Psoas muscle (tissue), 8 donors: ENCODE data around the gene GXYLT1. TPM values are rescaled to one million over a fixed set of nuclear protein-coding genes. Genes with fewer than 3 reads are reported as not detected.

ENCODE experiments used
- ATAC-seq, 4 donors: fragments of 200-7000 bp; cut with Tn5 transposase; one replicate each; pipeline ENCODE4 v1.9.1; 2020; ENCODE audit warnings: moderate library complexity in 3 of 4, mild to moderate bottlenecking in 2 of 4
- DNase-seq, 2 donors: peaks; one replicate each; pipeline ENCODE4 v3.0.0-alpha.2; 2020
- H3K27ac ChIP-seq: fragments of 200-600 bp; one replicate; pipeline ENCODE4 v1.8.0; 2022
- H3K27me3 ChIP-seq, 3 donors: fragments of 200-600 bp in 1 of 3; one replicate each; pipeline versions ENCODE4 v1.6.1 to v1.8.0; 2013 to 2022; ENCODE audit warnings: low read length in 2 of 3, mild to moderate bottlenecking in 2 of 3, moderate library complexity in 1 of 3; ENCODE audit not compliant: insufficient read depth in 3 of 3
- H3K36me3 ChIP-seq, 2 donors: fragments of 200-600 bp in 1 of 2; one replicate each; pipeline versions ENCODE4 v1.6.1 to v1.8.0; 2013 to 2022; ENCODE audit warnings: low read depth in 1 of 2, mild to moderate bottlenecking in 1 of 2, moderate library complexity in 1 of 2; ENCODE audit not compliant: insufficient read depth in 1 of 2
- H3K4me1 ChIP-seq: fragments of 200-600 bp; one replicate; pipeline ENCODE4 v1.8.0; 2022
- H3K4me3 ChIP-seq: fragments of 200-600 bp; one replicate; pipeline ENCODE4 v1.8.0; 2022; ENCODE audit warnings: mild to moderate bottlenecking
- H3K9me3 ChIP-seq: fragments of 200-600 bp; one replicate; pipeline ENCODE4 v1.8.0; 2022
- WGBS, 3 donors: extraction: QIAGEN DNeasy Blood & Tissue Kit; methylation state at CpG; one replicate each; pipeline versions ENCODE4 v1.1.6 to v1.1.7; 2013; 5-methylcytosine and 5-hydroxymethylcytosine counted together
- intact Hi-C, 2 donors: fragments of 100-400 bp; cut with DNase I; formaldehyde crosslinking; loops; one replicate each; pipeline versions ENCODE4 v1.11.0 to v1.14.2; 2022
- polyA plus RNA-seq, 3 donors: library from polyadenylated mRNA; stranded (reverse); fragments of 200-250 nt; gene quantifications; one replicate each; pipeline ENCODE4 v1.2.3, GENCODE V29; 2013
- total RNA-seq, 4 donors: library from RNA; stranded (reverse); fragmentation: NEBNext Ultra II Directional in 2 of 4; extraction: Animal tissue kit (Norgen Biotek cat#: 25700) in 2 of 4; gene quantifications; one replicate each; pipeline versions ENCODE4 v1.2.1 to v1.2.4, GENCODE V29; 2021 to 2023
- TF ChIP-seq, protein P1 (sequence below): fragments of 200-600 bp; IDR thresholded peaks from one replicate; pipeline ENCODE4 v1.8.0; 2022; ENCODE audit warnings: antibody characterized with exemption
- donor health status: healthy with polysubstance abuse.
- donor health status: DM: no; HTN: no; CAD: no; lungs with moderate emphysema.
- donor health status: Bipolar disorder and iron deficiency.
- donor health status: healthy.
- donor health status: DM: yes; HTN: yes; CAD: no.
- donor health status: DM: no; HTN: no; CAD: no.
- donor health status: DM: no; HTN: no; CAD: no.
- donor health status: DM: yes; HTN: yes; CAD: no.

Gene GXYLT1
- total and polyA plus RNA-seq, 7 donors = 1.3 to 6.3 (median 4.3) TPM

DNA sequence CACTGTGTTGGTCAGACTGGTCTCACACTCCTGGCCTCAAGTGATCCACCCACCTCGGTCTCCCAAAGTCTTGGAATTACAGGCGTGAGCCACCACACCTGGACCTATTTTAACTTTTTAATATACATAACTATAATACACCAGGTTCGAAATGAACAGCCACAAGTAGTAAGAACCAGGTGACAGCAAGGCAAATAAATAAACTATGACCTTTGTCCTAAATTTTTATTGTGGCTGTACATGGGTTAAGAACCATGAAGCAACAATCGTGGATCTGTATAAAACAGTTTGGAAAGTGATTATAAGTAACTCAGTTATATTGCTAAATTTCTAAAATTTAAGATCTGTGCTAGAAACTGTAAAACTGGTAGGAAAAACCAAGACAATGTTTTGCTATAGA, 41.5 kb downstream of the GXYLT1 start:
- ATAC-seq (no peak), DNase-seq (no peak)
- Histone ChIP-seq H3K9me3 (no peaks in the 10 kb centered on the region), H3K27me3 (no peaks in the 10 kb centered on the region), H3K27ac (no peak overlapping the region), H3K36me3 (peaks cover 0 to 6% of the 10 kb centered on the region in 2 donors), H3K4me3 (no peak overlapping the region), H3K4me1 (no peaks in the 10 kb centered on the region)
- intact Hi-C loops = no loop called here
- 73 to 79% (median 77%) methylated on average over 4 of the region's 4 CpGs for WGBS, 3 donors
- TF ChIP-seq, protein P1, sequence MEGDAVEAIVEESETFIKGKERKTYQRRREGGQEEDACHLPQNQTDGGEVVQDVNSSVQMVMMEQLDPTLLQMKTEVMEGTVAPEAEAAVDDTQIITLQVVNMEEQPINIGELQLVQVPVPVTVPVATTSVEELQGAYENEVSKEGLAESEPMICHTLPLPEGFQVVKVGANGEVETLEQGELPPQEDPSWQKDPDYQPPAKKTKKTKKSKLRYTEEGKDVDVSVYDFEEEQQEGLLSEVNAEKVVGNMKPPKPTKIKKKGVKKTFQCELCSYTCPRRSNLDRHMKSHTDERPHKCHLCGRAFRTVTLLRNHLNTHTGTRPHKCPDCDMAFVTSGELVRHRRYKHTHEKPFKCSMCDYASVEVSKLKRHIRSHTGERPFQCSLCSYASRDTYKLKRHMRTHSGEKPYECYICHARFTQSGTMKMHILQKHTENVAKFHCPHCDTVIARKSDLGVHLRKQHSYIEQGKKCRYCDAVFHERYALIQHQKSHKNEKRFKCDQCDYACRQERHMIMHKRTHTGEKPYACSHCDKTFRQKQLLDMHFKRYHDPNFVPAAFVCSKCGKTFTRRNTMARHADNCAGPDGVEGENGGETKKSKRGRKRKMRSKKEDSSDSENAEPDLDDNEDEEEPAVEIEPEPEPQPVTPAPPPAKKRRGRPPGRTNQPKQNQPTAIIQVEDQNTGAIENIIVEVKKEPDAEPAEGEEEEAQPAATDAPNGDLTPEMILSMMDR = no peak

DNA sequence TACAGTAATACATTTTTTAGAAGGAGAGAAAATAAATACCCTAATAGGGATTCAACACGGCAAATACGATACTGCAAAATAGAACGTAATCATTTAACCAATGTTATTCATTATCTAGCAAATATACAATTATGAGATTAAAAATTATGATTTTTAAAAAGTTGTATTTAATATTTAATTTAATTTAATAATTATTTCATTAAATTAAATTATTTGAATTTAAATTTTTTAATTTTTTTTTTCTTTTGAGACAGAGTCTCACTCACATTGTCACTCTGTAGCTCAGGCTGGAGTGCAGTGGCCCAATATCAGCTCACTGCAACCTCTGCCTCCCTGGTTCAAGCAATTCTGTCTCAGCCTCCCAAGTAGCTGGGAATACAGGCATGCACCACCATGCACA, 42.0 kb downstream of the GXYLT1 start:
- Histone ChIP-seq H3K4me3 (no peak overlapping the region), H3K27me3 (no peaks in the 10 kb centered on the region), H3K9me3 (no peaks in the 10 kb centered on the region), H3K4me1 (no peaks in the 10 kb centered on the region), H3K36me3 (peaks cover 0 to 6% of the 10 kb centered on the region in 2 donors), H3K27ac (no peak overlapping the region)
- TF ChIP-seq, protein P1 = no peak
- WGBS, 3 donors = 97 to 99% (median 98%) methylated on average over 3 of the region's 3 CpGs
- ATAC-seq (no peak), DNase-seq (no peak)
- intact Hi-C loops = no loop called here

DNA sequence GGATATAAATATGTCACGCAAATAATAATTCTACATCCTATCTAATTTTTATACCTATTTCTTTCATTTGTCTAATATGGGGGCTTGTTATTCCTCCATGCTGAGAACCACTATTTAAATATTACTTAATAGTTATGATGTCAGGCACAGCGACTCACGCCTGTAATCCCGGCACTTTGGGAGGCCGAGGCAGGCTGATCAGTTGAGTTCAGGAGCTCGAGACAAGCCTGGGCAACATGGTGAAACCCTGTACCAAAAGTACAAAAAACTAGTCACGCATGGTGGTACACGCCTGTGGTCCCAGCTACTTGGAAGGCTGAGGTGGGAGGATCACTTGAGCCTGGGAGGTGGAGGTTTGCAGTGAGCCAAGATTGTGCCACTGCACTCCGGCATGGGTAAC, 45.2 kb downstream of the GXYLT1 start:
- Histone ChIP-seq H3K4me1 (no peaks in the 10 kb centered on the region), H3K27ac (no peak overlapping the region), H3K27me3 (no peaks in the 10 kb centered on the region), H3K4me3 (no peak overlapping the region), H3K36me3 (peaks cover 0 to 17% of the 10 kb centered on the region in 2 donors), H3K9me3 (no peaks in the 10 kb centered on the region)
- TF ChIP-seq, protein P1 = no peak
- WGBS, 3 donors = 95 to 97% (median 97%) methylated on average over 9 of the region's 9 CpGs
- ATAC-seq (no peak), DNase-seq (no peak)
- intact Hi-C loops = no loop called here

DNA sequence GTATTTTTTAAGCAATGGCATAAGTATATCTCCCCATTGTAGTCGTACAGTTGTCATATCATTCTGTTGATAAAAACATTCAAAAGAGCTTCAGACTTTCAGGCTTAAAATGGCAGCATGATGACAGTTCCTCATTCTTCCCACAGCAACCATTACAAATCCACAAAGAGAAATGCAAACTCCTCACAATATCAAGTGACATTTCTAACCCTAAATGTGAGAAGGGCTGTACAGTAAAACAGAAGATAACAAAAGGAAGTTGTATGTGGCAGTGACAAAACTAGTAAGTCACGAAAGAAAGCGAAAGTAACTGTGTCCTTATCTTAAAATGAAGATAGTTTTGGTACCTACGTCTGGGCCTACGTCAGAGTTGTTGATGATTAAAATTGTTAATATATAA, 46.7 kb downstream of the GXYLT1 start:
- Histone ChIP-seq H3K9me3 (no peaks in the 10 kb centered on the region), H3K4me3 (no peak overlapping the region), H3K36me3 (peaks cover 0 to 21% of the 10 kb centered on the region in 2 donors), H3K4me1 (no peaks in the 10 kb centered on the region), H3K27ac (no peak overlapping the region), H3K27me3 (no peaks in the 10 kb centered on the region)
- intact Hi-C loops = no loop called here
- TF ChIP-seq, protein P1 = no peak
- 75 to 82% (median 79%) methylated on average over 5 of the region's 5 CpGs for WGBS, 3 donors
- no peak for ATAC-seq
- no peak for DNase-seq

DNA sequence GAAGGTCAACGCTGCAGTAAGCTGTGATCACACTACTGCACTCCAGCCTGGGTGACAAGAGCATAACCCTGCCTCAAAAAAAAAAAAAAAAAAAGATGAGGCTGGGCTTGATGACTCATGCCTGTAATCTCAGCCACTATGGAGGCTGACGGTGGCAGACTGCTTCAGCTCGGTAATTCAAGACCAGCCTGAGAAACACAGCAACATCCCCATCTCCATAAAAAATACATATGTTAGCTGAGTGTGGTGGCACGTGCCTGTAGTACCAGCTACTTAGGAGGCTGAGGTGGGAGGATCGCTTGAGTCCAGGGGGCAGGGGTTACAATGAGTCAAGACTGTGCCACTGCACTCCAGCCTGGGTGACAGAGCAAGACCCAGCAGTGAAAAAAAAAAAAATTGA, 50.4 kb downstream of the GXYLT1 start:
- ATAC-seq = peak; percentile 44 to 64 (median 60)
- TF ChIP-seq, protein P1 = no peak
- H3K27ac ChIP-seq = no peak overlapping the region

More for the DNA sequence above, 50.4 kb downstream of the GXYLT1 start:
- Histone ChIP-seq H3K9me3 (no peaks in the 10 kb centered on the region), H3K4me1 (no peaks in the 10 kb centered on the region), H3K36me3 (peaks cover 0 to 21% of the 10 kb centered on the region in 2 donors), H3K27me3 (no peaks in the 10 kb centered on the region), H3K4me3 (no peak overlapping the region)
- 84 to 92% (median 87%) methylated on average over 5 of the region's 5 CpGs for WGBS, 3 donors
- DNase-seq = no peak
- intact Hi-C loops = no loop called here
